PFSK-1 (cell line): ENCODE data around the gene PAAF1.

Source experiments
- SIN3A ChIP-seq: IDR thresholded peaks from 2 replicates; pipeline ENCODE4 v1.6.1; 2012; ENCODE audit warnings: mild to moderate bottlenecking, low read length, moderate library complexity, borderline replicate concordance; ENCODE audit not compliant: insufficient read depth
- TF ChIP-seq, protein P1 (sequence below), 2 experiments: IDR thresholded peaks; 2 replicates each; pipeline versions ENCODE4 v1.6.1 to v1.8.0; 2011 to 2012; ENCODE audit warnings: low read depth in 2 of 2, low read length in 2 of 2, control low read depth in 1 of 2, inconsistent platforms in 1 of 2, mild to moderate bottlenecking in 1 of 2, moderate library complexity in 1 of 2; ENCODE audit not compliant: insufficient read depth in 1 of 2

DNA sequence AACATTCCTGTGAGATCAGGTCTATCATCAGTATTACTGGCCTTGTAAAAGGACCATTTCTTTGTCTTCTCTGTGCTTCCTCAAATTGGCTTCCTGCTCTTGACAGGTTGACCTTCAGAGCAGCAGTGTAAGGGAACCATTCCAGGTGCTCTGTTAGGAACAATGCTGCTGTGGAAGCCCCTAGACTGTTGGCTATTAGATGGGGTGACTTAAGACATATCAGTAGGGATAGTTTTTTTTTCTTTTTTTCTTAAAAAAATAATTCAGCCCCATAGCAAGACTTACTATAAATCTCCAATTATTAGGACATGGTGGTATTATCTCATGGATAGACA lies 37.7 kb upstream of the PAAF1 start:
- no peak for TF ChIP-seq SIN3A
- TF ChIP-seq, protein P1, sequence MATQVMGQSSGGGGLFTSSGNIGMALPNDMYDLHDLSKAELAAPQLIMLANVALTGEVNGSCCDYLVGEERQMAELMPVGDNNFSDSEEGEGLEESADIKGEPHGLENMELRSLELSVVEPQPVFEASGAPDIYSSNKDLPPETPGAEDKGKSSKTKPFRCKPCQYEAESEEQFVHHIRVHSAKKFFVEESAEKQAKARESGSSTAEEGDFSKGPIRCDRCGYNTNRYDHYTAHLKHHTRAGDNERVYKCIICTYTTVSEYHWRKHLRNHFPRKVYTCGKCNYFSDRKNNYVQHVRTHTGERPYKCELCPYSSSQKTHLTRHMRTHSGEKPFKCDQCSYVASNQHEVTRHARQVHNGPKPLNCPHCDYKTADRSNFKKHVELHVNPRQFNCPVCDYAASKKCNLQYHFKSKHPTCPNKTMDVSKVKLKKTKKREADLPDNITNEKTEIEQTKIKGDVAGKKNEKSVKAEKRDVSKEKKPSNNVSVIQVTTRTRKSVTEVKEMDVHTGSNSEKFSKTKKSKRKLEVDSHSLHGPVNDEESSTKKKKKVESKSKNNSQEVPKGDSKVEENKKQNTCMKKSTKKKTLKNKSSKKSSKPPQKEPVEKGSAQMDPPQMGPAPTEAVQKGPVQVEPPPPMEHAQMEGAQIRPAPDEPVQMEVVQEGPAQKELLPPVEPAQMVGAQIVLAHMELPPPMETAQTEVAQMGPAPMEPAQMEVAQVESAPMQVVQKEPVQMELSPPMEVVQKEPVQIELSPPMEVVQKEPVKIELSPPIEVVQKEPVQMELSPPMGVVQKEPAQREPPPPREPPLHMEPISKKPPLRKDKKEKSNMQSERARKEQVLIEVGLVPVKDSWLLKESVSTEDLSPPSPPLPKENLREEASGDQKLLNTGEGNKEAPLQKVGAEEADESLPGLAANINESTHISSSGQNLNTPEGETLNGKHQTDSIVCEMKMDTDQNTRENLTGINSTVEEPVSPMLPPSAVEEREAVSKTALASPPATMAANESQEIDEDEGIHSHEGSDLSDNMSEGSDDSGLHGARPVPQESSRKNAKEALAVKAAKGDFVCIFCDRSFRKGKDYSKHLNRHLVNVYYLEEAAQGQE (IDR thresholded peaks at IDR 0.05; ENCODE audit: insufficient read depth in 1 of 2, low read depth in 2 of 2, low read length in 2 of 2) = no peak
